ENCODE measurements around the gene BOK. TPM values are rescaled to one million over a fixed set of nuclear protein-coding genes. Genes with fewer than 3 reads are reported as not detected.

BOK gene
- total RNA-seq, 1 experiment from 2014 or later, result 18.6 TPM

DNA sequence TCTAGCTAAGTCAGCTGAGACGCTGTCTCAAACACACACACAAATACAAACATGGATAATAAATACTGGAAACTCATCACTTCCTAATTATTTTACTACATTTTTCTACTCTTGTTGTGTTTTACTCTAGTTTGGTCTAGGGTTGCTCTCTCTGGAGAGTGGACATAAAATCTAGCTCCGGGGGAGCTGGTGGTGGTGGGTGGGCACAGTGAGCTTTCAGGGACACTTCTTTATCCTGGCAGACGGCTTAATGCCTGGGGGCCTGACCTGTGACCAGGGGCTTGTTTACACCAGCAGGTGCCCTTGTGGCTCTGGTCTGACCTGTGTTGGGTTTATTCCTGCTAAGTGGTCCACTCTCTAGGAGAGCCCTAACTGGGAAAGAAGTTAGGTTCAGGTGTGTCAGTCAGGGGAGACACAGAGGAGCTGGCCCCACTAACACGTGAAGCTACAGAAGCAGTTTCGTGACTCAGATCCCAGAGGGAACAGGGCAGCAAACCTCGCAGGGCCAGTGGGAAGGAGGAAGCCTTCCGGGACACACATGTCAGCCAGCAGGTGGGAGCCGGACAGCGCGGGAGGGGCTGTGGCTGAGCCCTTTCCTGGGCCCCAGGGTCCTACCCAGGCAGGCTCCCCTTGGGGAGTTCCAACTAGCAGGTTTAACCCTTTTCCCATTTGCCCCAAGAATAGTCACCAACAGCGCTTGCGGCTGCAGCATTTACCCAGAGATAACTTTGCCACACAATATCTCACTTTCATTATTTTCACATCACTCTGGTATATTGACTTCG, 22.5 kb upstream of the BOK start:
- H3K36me3 Mint-ChIP-seq (ENCODE audit: insufficient read depth, unreplicated experiment), result no peaks in the 10 kb centered on the region
- ChIA-PET CTCF (no interaction called here), POLR2A (no interaction called here)
- no peak for DNase-seq
- H3K4me3 Mint-ChIP-seq (ENCODE audit: unreplicated experiment), result no peak overlapping the region
- TF ChIP-seq, protein P1, sequence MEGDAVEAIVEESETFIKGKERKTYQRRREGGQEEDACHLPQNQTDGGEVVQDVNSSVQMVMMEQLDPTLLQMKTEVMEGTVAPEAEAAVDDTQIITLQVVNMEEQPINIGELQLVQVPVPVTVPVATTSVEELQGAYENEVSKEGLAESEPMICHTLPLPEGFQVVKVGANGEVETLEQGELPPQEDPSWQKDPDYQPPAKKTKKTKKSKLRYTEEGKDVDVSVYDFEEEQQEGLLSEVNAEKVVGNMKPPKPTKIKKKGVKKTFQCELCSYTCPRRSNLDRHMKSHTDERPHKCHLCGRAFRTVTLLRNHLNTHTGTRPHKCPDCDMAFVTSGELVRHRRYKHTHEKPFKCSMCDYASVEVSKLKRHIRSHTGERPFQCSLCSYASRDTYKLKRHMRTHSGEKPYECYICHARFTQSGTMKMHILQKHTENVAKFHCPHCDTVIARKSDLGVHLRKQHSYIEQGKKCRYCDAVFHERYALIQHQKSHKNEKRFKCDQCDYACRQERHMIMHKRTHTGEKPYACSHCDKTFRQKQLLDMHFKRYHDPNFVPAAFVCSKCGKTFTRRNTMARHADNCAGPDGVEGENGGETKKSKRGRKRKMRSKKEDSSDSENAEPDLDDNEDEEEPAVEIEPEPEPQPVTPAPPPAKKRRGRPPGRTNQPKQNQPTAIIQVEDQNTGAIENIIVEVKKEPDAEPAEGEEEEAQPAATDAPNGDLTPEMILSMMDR (IDR thresholded peaks at IDR 0.05; ENCODE audit: insufficient read depth in 1 of 2, low read depth in 1 of 2, low read length in 1 of 2, severe bottlenecking in 1 of 2, unreplicated experiment in 1 of 2), result no peak
- no peaks in the 10 kb centered on the region for H3K4me1 Mint-ChIP-seq (ENCODE audit: low read depth, unreplicated experiment)
- Histone ChIP-seq H3K4me3 (ENCODE audit: low read depth, low read length) (no peak overlapping the region), H3K9me3 (no peaks in the 10 kb centered on the region), H3K4me1 (no peaks in the 10 kb centered on the region), H3K27me3 (replicated peaks; ENCODE audit: control insufficient read depth, insufficient read depth, low read length) (no peaks in the 10 kb centered on the region), H3K36me3 (ENCODE audit: control insufficient read depth, insufficient read depth, low read length) (no peaks in the 10 kb centered on the region)
- no peaks in the 10 kb centered on the region for H3K27me3 Mint-ChIP-seq (ENCODE audit: insufficient read depth, unreplicated experiment)
- no TSS peak for BruUV-seq (replicated peaks)
- intact Hi-C loops (cut with micrococcal nuclease; ENCODE audit: unreplicated experiment), result no loop called here
- H3K9me3 Mint-ChIP-seq (ENCODE audit: unreplicated experiment), result no peaks in the 10 kb centered on the region
- no peak overlapping the region for H3K27ac Mint-ChIP-seq (ENCODE audit: unreplicated experiment)

DNA sequence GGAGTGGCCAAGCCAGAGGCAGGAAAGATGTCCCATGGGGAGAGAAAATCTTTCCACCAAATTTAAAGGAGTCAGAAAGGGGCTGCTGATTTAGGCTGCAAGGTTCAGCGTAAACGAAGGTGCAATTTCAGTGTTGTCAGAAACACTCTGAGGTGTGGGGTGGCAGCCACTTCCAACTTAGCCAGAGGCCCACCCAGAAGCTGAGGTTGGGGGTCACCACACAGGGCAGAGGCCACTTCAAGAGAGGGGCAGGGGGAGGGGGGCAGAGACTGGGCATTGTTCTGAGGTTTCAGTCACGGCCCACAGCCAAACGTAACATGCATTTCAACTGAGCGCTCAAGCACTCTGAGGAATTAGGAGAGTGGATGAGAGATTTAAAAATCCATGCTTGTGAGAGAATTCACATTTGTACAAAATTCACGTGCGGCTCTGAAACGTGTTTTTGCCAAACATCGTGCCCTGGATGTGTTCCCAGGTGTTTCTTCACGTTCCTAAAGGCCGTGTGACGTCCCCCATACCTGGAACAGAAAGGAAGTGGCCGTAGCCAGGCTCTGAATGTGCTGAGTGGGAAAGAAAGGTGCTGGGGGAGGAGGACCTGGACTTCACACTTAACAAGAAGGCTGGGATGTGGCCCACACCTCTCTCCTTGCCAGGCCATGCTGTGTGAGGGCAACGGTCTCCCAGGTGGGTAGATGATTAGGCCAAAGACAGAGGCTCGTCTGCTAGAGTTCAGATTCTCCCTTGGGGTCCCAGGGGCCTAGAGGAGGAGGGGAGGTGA, 19.5 kb upstream of the BOK start:
- H3K27ac Mint-ChIP-seq (ENCODE audit: unreplicated experiment), result no peak overlapping the region
- TF ChIP-seq, protein P1 (IDR thresholded peaks at IDR 0.05; ENCODE audit: insufficient read depth in 1 of 2, low read depth in 1 of 2, low read length in 1 of 2, severe bottlenecking in 1 of 2, unreplicated experiment in 1 of 2), result no peak
- H3K27me3 ChIP-seq (replicated peaks; ENCODE audit: control insufficient read depth, insufficient read depth, low read length), result no peaks in the 10 kb centered on the region
- intact Hi-C loops (cut with micrococcal nuclease; ENCODE audit: unreplicated experiment), result no loop called here
- H3K27me3 Mint-ChIP-seq (ENCODE audit: insufficient read depth, unreplicated experiment), result no peaks in the 10 kb centered on the region
- no peaks in the 10 kb centered on the region for H3K9me3 Mint-ChIP-seq (ENCODE audit: unreplicated experiment)
- H3K4me1 Mint-ChIP-seq (ENCODE audit: low read depth, unreplicated experiment), result no peaks in the 10 kb centered on the region
- H3K4me3 ChIP-seq (ENCODE audit: low read depth, low read length), result no peak overlapping the region
- DNase-seq, result no peak
- no peaks in the 10 kb centered on the region for H3K36me3 Mint-ChIP-seq (ENCODE audit: insufficient read depth, unreplicated experiment)
- ChIA-PET CTCF (no interaction called here), POLR2A (no interaction called here)
- BruUV-seq (replicated peaks), result no TSS peak
- H3K4me3 Mint-ChIP-seq (ENCODE audit: unreplicated experiment), result no peak overlapping the region
- no peaks in the 10 kb centered on the region for H3K9me3 ChIP-seq
- H3K36me3 ChIP-seq (ENCODE audit: control insufficient read depth, insufficient read depth, low read length), result no peaks in the 10 kb centered on the region
- H3K4me1 ChIP-seq, result no peaks in the 10 kb centered on the region

DNA sequence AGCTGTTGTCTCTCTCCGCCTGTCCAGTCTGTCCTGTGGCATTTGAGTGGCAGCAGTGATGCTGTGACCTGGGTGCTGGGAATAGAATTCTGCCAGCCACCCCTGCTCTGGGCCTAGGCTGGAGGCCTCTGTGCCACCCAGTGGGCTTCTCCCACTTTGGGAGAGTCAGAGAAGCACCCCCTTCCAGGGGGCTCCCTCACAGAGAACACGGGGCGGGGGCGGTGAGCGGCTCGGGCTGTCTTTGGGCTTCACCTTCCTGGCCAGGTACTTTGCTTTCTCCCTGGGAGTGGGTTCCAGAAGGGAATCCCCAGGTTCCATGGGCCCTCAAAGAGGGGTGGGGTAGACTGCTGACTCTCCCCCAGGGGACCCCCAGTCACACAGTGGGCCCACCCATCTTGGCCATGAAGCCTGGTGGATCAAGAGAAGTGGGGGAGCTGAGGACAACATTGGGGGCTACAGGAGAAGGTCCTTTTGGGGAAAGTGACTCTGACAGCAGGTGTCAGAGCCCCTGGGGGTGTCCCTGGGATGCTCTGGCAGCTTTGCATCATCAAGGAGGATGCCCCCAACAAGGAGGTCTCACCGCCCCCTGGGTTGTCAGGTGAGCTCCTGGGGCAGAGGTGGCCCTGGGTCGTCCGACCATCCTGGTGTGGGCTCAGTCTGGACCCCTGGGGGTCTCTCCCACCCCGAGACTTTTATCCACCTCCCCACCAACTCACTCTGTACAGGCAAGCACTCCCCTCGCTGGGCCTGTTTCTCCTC, 18.8 kb upstream of the BOK start:
- Mint-ChIP-seq H3K36me3 (ENCODE audit: insufficient read depth, unreplicated experiment) (no peaks in the 10 kb centered on the region), H3K27ac (ENCODE audit: unreplicated experiment) (no peak overlapping the region), H3K9me3 (ENCODE audit: unreplicated experiment) (no peaks in the 10 kb centered on the region), H3K4me1 (ENCODE audit: low read depth, unreplicated experiment) (no peaks in the 10 kb centered on the region), H3K4me3 (ENCODE audit: unreplicated experiment) (no peak overlapping the region), H3K27me3 (ENCODE audit: insufficient read depth, unreplicated experiment) (no peaks in the 10 kb centered on the region)
- no peak overlapping the region for H3K4me3 ChIP-seq (ENCODE audit: low read depth, low read length)
- intact Hi-C loops (cut with micrococcal nuclease; ENCODE audit: unreplicated experiment), result no loop called here
- no TSS peak for BruUV-seq (replicated peaks)
- DNase-seq, result no peak
- TF ChIP-seq, protein P1 (IDR thresholded peaks at IDR 0.05; ENCODE audit: insufficient read depth in 1 of 2, low read depth in 1 of 2, low read length in 1 of 2, severe bottlenecking in 1 of 2, unreplicated experiment in 1 of 2), result no peak
- ChIA-PET POLR2A (no interaction called here), CTCF (no interaction called here)
- no peaks in the 10 kb centered on the region for H3K9me3 ChIP-seq
- no peaks in the 10 kb centered on the region for H3K4me1 ChIP-seq
- no peaks in the 10 kb centered on the region for H3K36me3 ChIP-seq (ENCODE audit: control insufficient read depth, insufficient read depth, low read length)
- H3K27me3 ChIP-seq (replicated peaks; ENCODE audit: control insufficient read depth, insufficient read depth, low read length), result no peaks in the 10 kb centered on the region
